Upper lobe of left lung (tissue), 4 donors: ENCODE measurements around the gene CCDC47.

Source experiments
- EP300 ChIP-seq, 4 donors: sonication (generic); formaldehyde crosslinking; IDR thresholded peaks; one replicate each; pipeline ENCODE4 v1.5.1; 2017; ENCODE audit warnings: antibody characterized with exemption in 4 of 4, control low read depth in 2 of 4
- POLR2A ChIP-seq, 4 donors: fragments of 450-650 bp; IDR thresholded peaks; one replicate each; pipeline ENCODE4 v1.5.1; 2016 to 2017; ENCODE audit warnings: antibody characterized with exemption in 4 of 4, mild to moderate bottlenecking in 2 of 4
- TF ChIP-seq, protein P1 (sequence below), 6 experiments: fragments of 450-650 bp in 4 of 6; fragments of 200-600 bp in 2 of 6; sonication (generic) in 2 of 6; IDR thresholded peaks; one replicate each; pipeline ENCODE4 v1.5.1; 2016 to 2019; ENCODE audit warnings: antibody characterized with exemption in 6 of 6

GRCh38 chr17:63817736-63818385, 44.5 kb upstream of the CCDC47 start:
- TF ChIP-seq, protein P1, sequence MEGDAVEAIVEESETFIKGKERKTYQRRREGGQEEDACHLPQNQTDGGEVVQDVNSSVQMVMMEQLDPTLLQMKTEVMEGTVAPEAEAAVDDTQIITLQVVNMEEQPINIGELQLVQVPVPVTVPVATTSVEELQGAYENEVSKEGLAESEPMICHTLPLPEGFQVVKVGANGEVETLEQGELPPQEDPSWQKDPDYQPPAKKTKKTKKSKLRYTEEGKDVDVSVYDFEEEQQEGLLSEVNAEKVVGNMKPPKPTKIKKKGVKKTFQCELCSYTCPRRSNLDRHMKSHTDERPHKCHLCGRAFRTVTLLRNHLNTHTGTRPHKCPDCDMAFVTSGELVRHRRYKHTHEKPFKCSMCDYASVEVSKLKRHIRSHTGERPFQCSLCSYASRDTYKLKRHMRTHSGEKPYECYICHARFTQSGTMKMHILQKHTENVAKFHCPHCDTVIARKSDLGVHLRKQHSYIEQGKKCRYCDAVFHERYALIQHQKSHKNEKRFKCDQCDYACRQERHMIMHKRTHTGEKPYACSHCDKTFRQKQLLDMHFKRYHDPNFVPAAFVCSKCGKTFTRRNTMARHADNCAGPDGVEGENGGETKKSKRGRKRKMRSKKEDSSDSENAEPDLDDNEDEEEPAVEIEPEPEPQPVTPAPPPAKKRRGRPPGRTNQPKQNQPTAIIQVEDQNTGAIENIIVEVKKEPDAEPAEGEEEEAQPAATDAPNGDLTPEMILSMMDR (IDR thresholded peaks at IDR 0.05), result no peak
- TF ChIP-seq POLR2A (IDR thresholded peaks at IDR 0.05), result no peak
- TF ChIP-seq EP300 (IDR thresholded peaks at IDR 0.05), result no peak
